ENCODE results near the gene CAB39L.

CAB39L gene

DNA sequence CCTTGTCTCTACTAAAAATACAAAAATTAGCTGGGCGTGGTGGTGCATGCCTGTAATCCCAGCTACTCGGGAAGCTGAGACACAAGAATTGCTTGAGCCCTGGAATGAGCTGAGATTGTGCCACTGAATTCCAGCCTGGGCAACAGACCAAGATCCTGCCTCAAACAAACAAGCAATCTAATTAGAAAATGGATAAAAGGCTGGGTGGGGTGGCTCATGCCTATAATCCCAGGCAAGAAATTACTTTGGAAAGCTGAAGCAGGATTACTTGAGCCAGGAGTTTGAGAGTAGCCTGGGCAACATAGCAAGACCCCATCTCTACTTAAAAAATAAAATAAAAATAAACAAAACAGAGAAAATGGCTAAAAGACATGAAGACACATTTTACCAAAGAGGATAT is 77.0 kb downstream of the CAB39L start:
- TF ChIP-seq, protein P1, sequence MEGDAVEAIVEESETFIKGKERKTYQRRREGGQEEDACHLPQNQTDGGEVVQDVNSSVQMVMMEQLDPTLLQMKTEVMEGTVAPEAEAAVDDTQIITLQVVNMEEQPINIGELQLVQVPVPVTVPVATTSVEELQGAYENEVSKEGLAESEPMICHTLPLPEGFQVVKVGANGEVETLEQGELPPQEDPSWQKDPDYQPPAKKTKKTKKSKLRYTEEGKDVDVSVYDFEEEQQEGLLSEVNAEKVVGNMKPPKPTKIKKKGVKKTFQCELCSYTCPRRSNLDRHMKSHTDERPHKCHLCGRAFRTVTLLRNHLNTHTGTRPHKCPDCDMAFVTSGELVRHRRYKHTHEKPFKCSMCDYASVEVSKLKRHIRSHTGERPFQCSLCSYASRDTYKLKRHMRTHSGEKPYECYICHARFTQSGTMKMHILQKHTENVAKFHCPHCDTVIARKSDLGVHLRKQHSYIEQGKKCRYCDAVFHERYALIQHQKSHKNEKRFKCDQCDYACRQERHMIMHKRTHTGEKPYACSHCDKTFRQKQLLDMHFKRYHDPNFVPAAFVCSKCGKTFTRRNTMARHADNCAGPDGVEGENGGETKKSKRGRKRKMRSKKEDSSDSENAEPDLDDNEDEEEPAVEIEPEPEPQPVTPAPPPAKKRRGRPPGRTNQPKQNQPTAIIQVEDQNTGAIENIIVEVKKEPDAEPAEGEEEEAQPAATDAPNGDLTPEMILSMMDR (IDR thresholded peaks at IDR 0.05; ENCODE audit: unreplicated experiment in 3 of 3): no peak
- no peak overlapping the region for H3K27ac Mint-ChIP-seq
- peaks cover 12% of the 10 kb centered on the region for H3K27me3 Mint-ChIP-seq (ENCODE audit: low read depth)
- peaks cover 16% of the 10 kb centered on the region for H3K4me1 Mint-ChIP-seq
- peaks cover 23% of the 10 kb centered on the region for H3K36me3 Mint-ChIP-seq (ENCODE audit: low read depth)
- no peak overlapping the region for H3K4me3 Mint-ChIP-seq
- peaks cover 20% of the 10 kb centered on the region for H3K9me3 Mint-ChIP-seq

DNA sequence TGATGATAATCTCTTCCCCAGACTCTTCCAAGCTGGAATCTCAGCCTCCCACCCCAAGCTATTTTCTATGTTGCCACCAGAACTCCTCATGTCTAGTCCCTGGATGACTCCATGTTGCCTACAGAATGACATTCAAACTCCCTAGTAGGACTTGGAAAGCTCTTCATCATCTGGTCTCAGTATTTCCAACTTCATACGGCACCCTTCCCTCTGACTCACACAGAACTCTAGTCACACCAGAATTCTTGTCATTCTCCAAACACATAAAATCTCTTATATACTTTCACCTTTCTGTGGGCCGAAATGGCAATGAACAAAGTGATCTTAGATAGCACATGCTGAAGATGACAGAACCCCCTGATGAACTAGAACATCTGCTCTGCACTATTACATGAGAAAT is 86.2 kb downstream of the CAB39L start:
- Mint-ChIP-seq H3K27me3 (ENCODE audit: low read depth) (no peaks in the 10 kb centered on the region), H3K4me3 (no peak overlapping the region), H3K4me1 (no peaks in the 10 kb centered on the region), H3K9me3 (peaks cover 21% of the 10 kb centered on the region), H3K27ac (no peak overlapping the region), H3K36me3 (ENCODE audit: low read depth) (peaks cover 29% of the 10 kb centered on the region)
- TF ChIP-seq, protein P1 (IDR thresholded peaks at IDR 0.05; ENCODE audit: unreplicated experiment in 3 of 3): no peak

DNA sequence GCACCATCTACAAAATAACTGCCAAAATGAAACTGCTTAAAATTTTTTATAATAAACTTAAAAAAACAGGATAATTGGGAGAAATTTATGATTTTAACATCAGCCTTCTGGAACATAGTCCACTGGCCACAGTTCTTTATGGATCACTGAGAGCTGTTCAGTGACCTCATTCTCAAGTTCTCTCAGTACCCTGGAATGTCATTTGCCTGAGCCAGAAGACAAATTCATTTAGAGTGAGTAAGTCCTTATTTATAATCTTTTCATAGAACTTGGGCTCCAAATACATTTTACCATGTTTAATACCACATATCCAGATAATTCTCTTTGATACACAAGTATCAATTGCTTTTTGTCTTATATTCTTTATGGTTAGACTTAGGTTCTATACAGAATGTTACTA is 87.6 kb downstream of the CAB39L start:
- H3K9me3 Mint-ChIP-seq: peaks cover 16% of the 10 kb centered on the region
- H3K27ac Mint-ChIP-seq: no peak overlapping the region
- peaks cover 25% of the 10 kb centered on the region for H3K36me3 Mint-ChIP-seq (ENCODE audit: low read depth)
- no peak overlapping the region for H3K4me3 Mint-ChIP-seq
- H3K27me3 Mint-ChIP-seq (ENCODE audit: low read depth): no peaks in the 10 kb centered on the region
- TF ChIP-seq, protein P1 (IDR thresholded peaks at IDR 0.05; ENCODE audit: unreplicated experiment in 3 of 3): no peak
- H3K4me1 Mint-ChIP-seq: peaks cover 3% of the 10 kb centered on the region

DNA sequence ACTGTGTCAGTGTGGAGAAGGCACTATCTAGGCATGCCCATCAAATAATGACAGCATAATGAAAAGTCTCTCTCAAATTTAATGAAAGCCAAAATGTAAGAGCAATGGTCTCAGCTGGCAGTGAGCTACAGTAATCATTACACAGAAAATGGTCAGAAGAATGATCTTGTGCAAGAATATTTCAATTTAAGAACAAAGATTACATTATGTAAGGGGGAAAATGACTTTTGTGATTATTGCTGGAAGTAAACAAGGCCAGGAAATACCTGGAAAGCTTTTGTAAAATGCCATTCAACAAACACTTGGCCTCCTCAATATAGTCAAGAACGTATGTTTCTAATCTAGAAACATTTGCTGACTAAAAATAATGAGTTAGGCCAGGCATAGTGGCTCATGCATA is 89.1 kb downstream of the CAB39L start:
- Mint-ChIP-seq H3K4me3 (no peak overlapping the region), H3K27ac (no peak overlapping the region), H3K36me3 (ENCODE audit: low read depth) (peaks cover 17% of the 10 kb centered on the region), H3K9me3 (peaks cover 12% of the 10 kb centered on the region), H3K4me1 (peaks cover 6% of the 10 kb centered on the region), H3K27me3 (ENCODE audit: low read depth) (no peaks in the 10 kb centered on the region)
- TF ChIP-seq, protein P1 (IDR thresholded peaks at IDR 0.05; ENCODE audit: unreplicated experiment in 3 of 3): no peak

GRCh38 chr13:49353908-49354307 is 90.0 kb downstream of the CAB39L start:
- Mint-ChIP-seq H3K4me1 (peaks cover 7% of the 10 kb centered on the region), H3K9me3 (peaks cover 12% of the 10 kb centered on the region), H3K36me3 (ENCODE audit: low read depth) (peaks cover 13% of the 10 kb centered on the region), H3K27ac (no peak overlapping the region), H3K27me3 (ENCODE audit: low read depth) (no peaks in the 10 kb centered on the region), H3K4me3 (no peak overlapping the region)
- TF ChIP-seq, protein P1 (IDR thresholded peaks at IDR 0.05; ENCODE audit: unreplicated experiment in 3 of 3): no peak

DNA sequence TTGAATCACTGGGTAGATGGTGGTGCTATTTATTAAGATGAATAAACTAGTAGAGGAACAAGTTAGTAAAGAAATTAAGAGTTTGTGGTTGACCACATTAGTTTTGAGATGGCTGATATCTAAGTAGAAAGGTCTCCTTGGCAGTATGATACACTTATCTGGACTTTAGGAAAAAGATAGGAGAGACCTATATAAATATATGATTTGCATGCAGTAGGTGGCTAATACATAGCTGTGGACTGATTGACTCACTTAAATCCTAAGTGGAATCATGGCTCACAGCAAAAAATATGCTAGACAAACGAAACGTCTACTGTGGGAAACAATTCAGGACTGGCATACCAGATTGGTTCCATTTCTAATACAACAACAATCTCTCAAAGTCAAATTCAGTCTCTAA is 92.0 kb downstream of the CAB39L start:
- H3K27ac Mint-ChIP-seq: no peak overlapping the region
- H3K27me3 Mint-ChIP-seq (ENCODE audit: low read depth): no peaks in the 10 kb centered on the region
- H3K9me3 Mint-ChIP-seq: peaks cover 6% of the 10 kb centered on the region
- peaks cover 12% of the 10 kb centered on the region for H3K4me1 Mint-ChIP-seq
- TF ChIP-seq, protein P1 (IDR thresholded peaks at IDR 0.05; ENCODE audit: unreplicated experiment in 3 of 3): no peak
- H3K36me3 Mint-ChIP-seq (ENCODE audit: low read depth): peaks cover 5% of the 10 kb centered on the region
- no peak overlapping the region for H3K4me3 Mint-ChIP-seq
